Thyroid gland (tissue), 4 donors: Measurements from ENCODE around the gene KIRREL3.

Experiments
- CTCF ChIP-seq, 6 experiments: fragments of 200-600 bp in 3 of 6; fragments of 450-650 bp in 3 of 6; sonication (generic) in 3 of 6; IDR thresholded peaks; one replicate each; pipeline ENCODE4 v1.5.1; 2016 to 2019; ENCODE audit warnings: antibody characterized with exemption in 6 of 6, mild to moderate bottlenecking in 2 of 6, inconsistent platforms in 1 of 6, moderate library complexity in 1 of 6
- POLR2A ChIP-seq, 2 donors: fragments of 450-650 bp; IDR thresholded peaks; one replicate each; pipeline ENCODE4 v1.6.1; 2017; ENCODE audit warnings: antibody characterized with exemption in 2 of 2, mild to moderate bottlenecking in 2 of 2, moderate library complexity in 1 of 2

- no peak for TF ChIP-seq POLR2A (IDR thresholded peaks at IDR 0.05)
- TF ChIP-seq CTCF (IDR thresholded peaks at IDR 0.05), result no peak
Observed at GRCh38 chr11:126538071-126538470, 462.5 kb downstream of the KIRREL3 start.
